A549 (cell line): ENCODE results near the gene LRRC57. TPM values are rescaled to one million over a fixed set of nuclear protein-coding genes. Genes with fewer than 3 reads are reported as not detected.

Experiments
- ATAC-seq, 2 experiments: fragments of 200-7000 bp in 1 of 2; fragments of >200 bp in 1 of 2; cut with Nextera tagmentation in 1 of 2; cut with Tn5 transposase in 1 of 2; 3 replicates each; pipeline versions ENCODE4 v1.8.0 to v1.9.1; 2018 to 2020; ENCODE audit warnings: mild to moderate bottlenecking in 1 of 2, moderate library complexity in 1 of 2
- CTCF ChIA-PET: fragments of 300-600 bp; sonication (Branson Sonifier 250); formaldehyde crosslinking; extraction: SDS; loops from one replicate; lab custom pipeline; 2021; ENCODE audit warnings: antibody characterized with exemption, inconsistent platforms; lab: Yijun Ruan, JAX
- POLR2A ChIA-PET: fragments of 350-600 bp; formaldehyde crosslinking; extraction: SDS; loops from one replicate; lab custom pipeline; 2021; ENCODE audit warnings: antibody characterized with exemption, inconsistent platforms; lab: Yijun Ruan, JAX
- DNase-seq, 2 experiments: peaks; one replicate each; pipeline versions ENCODE4 v3.0.0 to v3.0.0-alpha.2; 2011 to 2016; ENCODE audit warnings: low read depth in 1 of 2, low spot score in 1 of 2
- FAIRE-seq: peaks from 2 replicates; lab custom pipeline; 2011; peaks lifted over from hg19 to GRCh38; lab: Jason Lieb, UNC
- H3K27ac ChIP-seq, 2 experiments: fragments of >200 bp; sonication (Bioruptor Twin); formaldehyde crosslinking; 3 replicates each; pipeline ENCODE4 v1.5.1; 2016 to 2017
- H3K4me1 ChIP-seq: fragments of >200 bp; sonication (Bioruptor Twin); formaldehyde crosslinking; 3 replicates; pipeline ENCODE4 v1.6.1; 2016
- H3K4me2 ChIP-seq: fragments of >200 bp; sonication (Bioruptor Twin); formaldehyde crosslinking; 3 replicates; pipeline ENCODE4 v1.6.1; 2016
- H3K4me3 ChIP-seq: fragments of >200 bp; sonication (Bioruptor Twin); formaldehyde crosslinking; 3 replicates; pipeline ENCODE4 v1.5.1; 2016
- H3K9me3 ChIP-seq: fragments of >200 bp; sonication (Bioruptor Twin); formaldehyde crosslinking; 3 replicates; pipeline ENCODE4 v1.6.1; 2016
- BCL3 ChIP-seq: fragments of >200 bp; sonication (Bioruptor Twin); formaldehyde crosslinking; IDR thresholded peaks from 3 replicates; pipeline ENCODE4 v1.6.1; 2016
- BHLHE40 ChIP-seq: IDR thresholded peaks from 2 replicates; pipeline ENCODE4 v1.6.1; 2012; ENCODE audit warnings: low read depth, low read length, inconsistent platforms
- CBX8 ChIP-seq: fragments of 200-600 bp; sonication (generic); IDR thresholded peaks from 2 replicates; pipeline ENCODE4 v1.6.1; 2016
- CTCF ChIP-seq: fragments of >200 bp; sonication (Bioruptor Twin); formaldehyde crosslinking; IDR thresholded peaks from 3 replicates; pipeline ENCODE4 v1.5.1; 2016
- FOXS1 ChIP-seq: fragments of 250-450 bp; sonication (Bioruptor Pico); IDR thresholded peaks from 2 replicates; pipeline ENCODE4 v1.5.0; 2020; ENCODE audit warnings: mild to moderate bottlenecking, moderate library complexity
- GATA3 ChIP-seq: IDR thresholded peaks from 2 replicates; pipeline ENCODE4 v1.6.1; 2012; ENCODE audit warnings: borderline replicate concordance
- HES2 ChIP-seq: fragments of >200 bp; sonication (Bioruptor Twin); formaldehyde crosslinking; IDR thresholded peaks from 2 replicates; pipeline ENCODE4 v1.6.1; 2016
- HMGXB4 ChIP-seq: fragments of 250-450 bp; sonication (Bioruptor Pico); IDR thresholded peaks from 2 replicates; pipeline ENCODE4 v1.5.0; 2021; ENCODE audit warnings: mild to moderate bottlenecking, moderate library complexity, borderline replicate concordance
- HOXB13 ChIP-seq: fragments of 250-450 bp; sonication (Bioruptor Pico); IDR thresholded peaks from 2 replicates; pipeline ENCODE4 v1.5.0; 2020; ENCODE audit warnings: low read depth, mild to moderate bottlenecking, moderate library complexity
- KDM1A ChIP-seq: fragments of 200-600 bp; sonication (generic); IDR thresholded peaks from 2 replicates; pipeline ENCODE4 v1.6.1; 2016; ENCODE audit warnings: low read depth, mild to moderate bottlenecking
- MAFK ChIP-seq: fragments of 450-650 bp; IDR thresholded peaks from 2 replicates; pipeline ENCODE4 v1.6.1; 2014; ENCODE audit not compliant: partially characterized antibody
- MAZ ChIP-seq: fragments of 150-350 bp; IDR thresholded peaks from 2 replicates; pipeline ENCODE4 v1.6.1; 2014; ENCODE audit warnings: antibody characterized with exemption, low read depth, low read length, borderline replicate concordance
- NFE2L2 ChIP-seq: fragments of 150-350 bp; conservative IDR thresholded peaks from 2 replicates; pipeline ENCODE4 v1.6.1; 2014; ENCODE audit warnings: low read length
- RAD21 ChIP-seq, 2 experiments: fragments of >200 bp in 1 of 2; sonication (Bioruptor Twin) in 1 of 2; formaldehyde crosslinking in 1 of 2; IDR thresholded peaks in 1 of 2; conservative IDR thresholded peaks in 1 of 2; 2 replicates in 1 of 2; 3 replicates in 1 of 2; pipeline ENCODE4 v1.6.1; 2012 to 2018; ENCODE audit warnings: inconsistent platforms in 1 of 2
- RARB ChIP-seq: fragments of 250-450 bp; sonication (Bioruptor Pico); IDR thresholded peaks from 2 replicates; pipeline ENCODE4 v1.8.0; 2021; ENCODE audit warnings: mild to moderate bottlenecking, moderate library complexity
- RCOR1 ChIP-seq: fragments of 150-350 bp; IDR thresholded peaks from 2 replicates; pipeline ENCODE4 v1.6.1; 2014; ENCODE audit warnings: antibody characterized with exemption, low read length, low read depth
- RFX5 ChIP-seq: fragments of 450-650 bp; IDR thresholded peaks from 2 replicates; pipeline ENCODE4 v1.7.1; 2014; ENCODE audit warnings: antibody characterized with exemption, mild to moderate bottlenecking, moderate library complexity
- TFCP2L1 ChIP-seq: fragments of 250-450 bp; sonication (Bioruptor Pico); IDR thresholded peaks from 2 replicates; pipeline ENCODE4 v1.5.0; 2021; ENCODE audit warnings: mild to moderate bottlenecking
- ZC3H11A ChIP-seq: fragments of 450-650 bp; IDR thresholded peaks from 2 replicates; pipeline ENCODE4 v1.6.1; 2014; ENCODE audit warnings: antibody characterized with exemption, mild to moderate bottlenecking
- ZNF302 ChIP-seq: fragments of 250-450 bp; sonication (Bioruptor Pico); IDR thresholded peaks from 2 replicates; pipeline ENCODE4 v1.9.0; 2021; ENCODE audit warnings: inconsistent platforms, mild to moderate bottlenecking, moderate library complexity
- ZSCAN20 ChIP-seq: fragments of 250-450 bp; sonication (Bioruptor Pico); IDR thresholded peaks from 2 replicates; pipeline ENCODE4 v1.8.0; 2022; ENCODE audit warnings: mild to moderate bottlenecking, moderate library complexity
- WGBS: methylation state at CpG from one replicate; pipeline ENCODE4 v1.1.6; 2017; ENCODE audit errors: missing lambda C conversion rate; 5-methylcytosine and 5-hydroxymethylcytosine counted together
- polyA plus RNA-seq, 4 experiments: library from polyadenylated mRNA; depleted of rRNA in 3 of 4; stranded (reverse); fragments of >200 nt; fragmentation: RNase III in 1 of 4; extraction: RNeasy Plus Mini Kit Qiagen cat#74134 plus additional on column Dnase treatment in 1 of 4; gene quantifications; 2 replicates in 3 of 4; 3 replicates in 1 of 4; pipeline ENCODE4 v1.2.3, GENCODE V29; 2011 to 2017

LRRC57 gene
- polyA plus RNA-seq, 2 of the 4 experiments (the other 2 are of a cell fraction): 7.4 to 12.3 TPM

- no peak overlapping the region for H3K4me3 ChIP-seq
- no peak overlapping the region for H3K4me2 ChIP-seq
- no peak overlapping the region for H3K27ac ChIP-seq
- no peaks in the 10 kb centered on the region for H3K9me3 ChIP-seq
- no peaks in the 10 kb centered on the region for H3K4me1 ChIP-seq
- ChIA-PET CTCF (interaction anchor here (0.6 kb wide), 2 partner anchors 9 to 117 kb away, joined by 3 read pairs; no protein-coding TSS in a partner anchor), POLR2A (no interaction called here)
- no peak for FAIRE-seq
- 89% methylated on average over 3 of the region's 3 CpGs for WGBS
- no peak for ATAC-seq
- TF ChIP-seq CTCF (no peak), BHLHE40 (no peak), MAFK (no peak), MAZ (no peak), BCL3 (no peak), HOXB13 (CRISPR knock-in tag) (no peak), FOXS1 (CRISPR knock-in tag) (no peak), HMGXB4 (CRISPR knock-in tag) (no peak), RCOR1 (no peak), TFCP2L1 (no peak), GATA3 (no peak), ZNF302 (CRISPR knock-in tag) (no peak), RFX5 (no peak), RARB (no peak), RAD21 (conservative IDR thresholded peaks at IDR 0.05 in 1 of 2, IDR thresholded peaks at IDR 0.05 in 1 of 2) (no peak), CBX8 (no peak)
- no peak for DNase-seq
Measured at GRCh38 chr15:42528970-42529369, 19.6 kb downstream of the LRRC57 start.

- H3K4me3 ChIP-seq: no peak overlapping the region
- ChIA-PET POLR2A (no interaction called here), CTCF (no interaction called here)
- ATAC-seq (no peak), DNase-seq (no peak), FAIRE-seq (no peak)
- no peak for TF ChIP-seq ZC3H11A
- TF ChIP-seq BCL3: no peak
- no peak for TF ChIP-seq ZSCAN20 (CRISPR knock-in tag)
- no peak for TF ChIP-seq NFE2L2
- TF ChIP-seq KDM1A: no peak
- TF ChIP-seq CTCF: no peak
- TF ChIP-seq HES2: no peak
- H3K9me3 ChIP-seq: no peaks in the 10 kb centered on the region
- H3K4me1 ChIP-seq: no peaks in the 10 kb centered on the region
- no peak overlapping the region for H3K4me2 ChIP-seq
- WGBS: 89% methylated on average over 2 of the region's 2 CpGs
- H3K27ac ChIP-seq: no peak overlapping the region
Measured at GRCh38 chr15:42523331-42523730, 25.3 kb downstream of the LRRC57 start.
